HG02798 (cell line): ENCODE data around the gene FADD.
"Not testable (repeated sequence)": the region's sequence is repeated elsewhere in the genome, so short reads cannot be mapped to it uniquely, and the experiment has no call there.

Source experiments
- ATAC-seq: cut with Tn5 transposase; IDR thresholded peaks from one replicate; pipeline ENCODE4 v1.9.1; 2021; ENCODE audit warnings: mild to moderate bottlenecking; ENCODE audit not compliant: unreplicated experiment, poor library complexity

Gene FADD

GRCh38 chr11:70201882-70202861 lies 924 bp upstream of the FADD start:
- ATAC-seq = no peak

- ATAC-seq = peak; percentile 35
These were observed 812 bp downstream of the FADD start for GRCh38 chr11:70203751-70204465.

- ATAC-seq = no peak
These were observed 1.3 kb downstream of the FADD start for GRCh38 chr11:70204466-70204799.

- no peak for ATAC-seq
These were observed 2.1 kb downstream of the FADD start for GRCh38 chr11:70205049-70205725.

GRCh38 chr11:70205766-70206165 lies 2.7 kb downstream of the FADD start:
- ATAC-seq = no peak

- ATAC-seq = no peak
These were observed 3.3 kb downstream of the FADD start for GRCh38 chr11:70206226-70206981.

GRCh38 chr11:70206982-70207376 lies 3.9 kb downstream of the FADD start:
- no peak for ATAC-seq

GRCh38 chr11:70207531-70208131 lies 4.5 kb downstream of the FADD start:
- no peak for ATAC-seq

- no peak for ATAC-seq
These were observed 6.4 kb downstream of the FADD start for GRCh38 chr11:70209391-70209912.

- ATAC-seq = no peak
These were observed 7.0 kb downstream of the FADD start for GRCh38 chr11:70210051-70210501.

GRCh38 chr11:70210530-70210929 lies 7.4 kb downstream of the FADD start:
- ATAC-seq = no peak

- ATAC-seq = no peak
These were observed 9.2 kb downstream of the FADD start for GRCh38 chr11:70212227-70212811.

GRCh38 chr11:70217388-70217787 lies 14.3 kb downstream of the FADD start:
- not testable (repeated sequence) for ATAC-seq

GRCh38 chr11:70218076-70218475 lies 15.0 kb downstream of the FADD start:
- not testable (repeated sequence) for ATAC-seq

- ATAC-seq = no peak
These were observed 17.0 kb downstream of the FADD start for GRCh38 chr11:70220136-70220535.

GRCh38 chr11:70220920-70221319 lies 17.8 kb downstream of the FADD start:
- no peak for ATAC-seq

GRCh38 chr11:70225681-70226177 lies 22.6 kb downstream of the FADD start:
- no peak for ATAC-seq

- ATAC-seq = no peak
These were observed 23.1 kb downstream of the FADD start for GRCh38 chr11:70226183-70226582.

GRCh38 chr11:70226967-70227366 lies 23.9 kb downstream of the FADD start:
- no peak for ATAC-seq
